NCI-H2107 (cell line): Measurements from ENCODE around the gene NAA80.
A peak's percentile ranks its signal among the peaks of the same experiment; 100 is the strongest.
"Not testable (repeated sequence)": the region's sequence is repeated elsewhere in the genome, so short reads cannot be mapped to it uniquely, and the experiment has no call there.

Experiments used
- DNase-seq: peaks from one replicate; lab custom pipeline; 2025; lab: John Stamatoyannopoulos, UW

Gene NAA80

GRCh38 chr3:50314342-50314741 is 15.1 kb upstream of the NAA80 start:
- no peak for DNase-seq

GRCh38 chr3:50312041-50312440 is 12.8 kb upstream of the NAA80 start:
- DNase-seq: not testable (repeated sequence)

DNA sequence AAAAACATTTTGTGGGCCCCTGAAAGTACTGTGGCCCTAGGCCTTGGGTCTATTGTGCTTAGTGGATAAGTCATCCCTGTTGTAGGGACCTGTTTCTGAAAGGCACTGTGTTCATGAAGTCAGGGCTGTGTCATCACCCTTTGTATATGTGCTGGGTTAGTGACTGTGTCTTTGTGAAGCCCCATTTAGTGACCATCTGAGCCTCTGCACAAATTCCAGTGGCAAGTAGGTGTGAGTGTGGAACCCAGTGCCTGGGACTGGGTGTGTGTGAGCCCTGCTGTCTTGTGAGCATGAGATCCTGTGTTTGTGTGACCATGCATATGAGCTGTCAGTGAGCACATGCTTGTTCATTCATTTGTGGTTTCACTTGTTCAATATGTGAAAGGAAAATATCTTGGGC is 5.4 kb upstream of the NAA80 start:
- DNase-seq: no peak

DNA sequence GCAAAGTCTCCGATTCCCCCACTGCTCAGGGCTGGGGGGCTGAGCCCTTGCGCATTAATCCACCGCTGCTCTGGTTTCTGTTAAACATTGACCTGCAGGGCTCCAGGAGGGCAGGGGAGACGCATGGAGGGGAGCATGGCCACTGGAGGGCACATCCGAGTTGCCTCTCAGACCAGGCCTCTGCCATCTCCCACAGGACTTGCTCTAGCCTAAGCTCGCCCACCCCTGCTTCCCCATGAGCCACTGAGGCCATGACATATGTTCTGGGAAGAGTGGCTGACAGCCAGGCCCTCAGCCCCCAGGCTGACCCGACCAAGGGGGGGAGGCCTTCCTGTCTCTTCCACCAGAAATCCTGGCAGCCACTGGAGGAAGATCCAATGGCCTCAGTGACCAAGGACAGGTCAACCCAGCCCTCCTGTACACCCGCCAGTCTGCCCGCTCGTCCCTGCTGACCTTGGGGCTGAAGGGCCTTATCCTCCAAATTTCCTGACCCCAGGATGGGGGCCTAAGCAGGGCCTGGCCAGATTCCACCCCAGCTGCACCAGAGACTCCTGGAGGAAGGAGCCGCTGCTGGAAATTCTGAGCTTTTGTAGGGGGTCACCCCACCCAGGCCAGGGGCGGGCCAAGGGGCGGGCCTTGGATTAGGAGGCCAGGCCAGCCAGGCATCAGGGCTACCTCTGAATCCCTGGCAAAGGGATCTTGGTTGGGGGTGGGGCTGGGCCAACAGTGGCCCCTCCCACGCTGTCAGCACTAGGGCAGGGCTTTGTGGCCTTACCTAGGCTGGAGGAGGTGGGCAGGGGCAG is 4.0 kb upstream of the NAA80 start, which contains the start of gene HYAL1:
Gene HYAL1 (minus strand): TSS at position 562 of the 803 bp plus-strand sequence. CDS start 618 bp downstream, outside the sequence.
- no peak for DNase-seq

- DNase-seq: no peak
Observed at GRCh38 chr3:50302095-50303012, 3.1 kb upstream of the NAA80 start.

DNA sequence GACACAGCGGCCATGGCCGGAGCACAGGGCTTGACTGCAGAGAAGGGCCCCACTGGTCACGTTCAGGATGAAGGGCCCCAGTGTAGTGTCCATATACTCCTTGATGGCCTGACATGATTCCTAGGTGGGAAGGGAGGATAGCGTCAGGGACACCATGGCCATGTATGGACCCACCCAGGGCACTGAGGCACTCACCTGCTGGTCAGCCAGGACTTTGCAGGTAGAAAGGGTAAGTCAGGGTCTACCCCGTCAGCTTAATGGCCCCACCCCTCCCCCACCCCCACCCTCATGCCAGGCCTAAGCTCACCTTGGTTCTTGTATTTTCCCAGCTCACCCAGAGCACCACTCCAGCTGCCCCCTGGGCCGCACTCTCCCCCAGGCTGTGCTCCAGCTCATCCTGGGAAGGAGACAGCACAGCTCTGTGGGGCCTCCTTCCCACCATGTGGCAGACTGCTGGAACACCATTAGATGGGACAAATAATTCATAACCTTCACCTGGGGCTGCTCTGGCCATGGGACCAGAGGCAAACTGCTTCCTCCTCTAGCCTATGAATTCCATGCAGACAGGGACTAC is 1.6 kb upstream of the NAA80 start:
- no peak for DNase-seq

- no peak for DNase-seq
Observed at GRCh38 chr3:50299929-50300680, 900 bp upstream of the NAA80 start.

- DNase-seq: no peak
Observed at GRCh38 chr3:50299638-50299928, 378 bp upstream of the NAA80 start.

- DNase-seq: no peak
Observed at GRCh38 chr3:50297896-50298725, 1.1 kb downstream of the NAA80 start.

DNA sequence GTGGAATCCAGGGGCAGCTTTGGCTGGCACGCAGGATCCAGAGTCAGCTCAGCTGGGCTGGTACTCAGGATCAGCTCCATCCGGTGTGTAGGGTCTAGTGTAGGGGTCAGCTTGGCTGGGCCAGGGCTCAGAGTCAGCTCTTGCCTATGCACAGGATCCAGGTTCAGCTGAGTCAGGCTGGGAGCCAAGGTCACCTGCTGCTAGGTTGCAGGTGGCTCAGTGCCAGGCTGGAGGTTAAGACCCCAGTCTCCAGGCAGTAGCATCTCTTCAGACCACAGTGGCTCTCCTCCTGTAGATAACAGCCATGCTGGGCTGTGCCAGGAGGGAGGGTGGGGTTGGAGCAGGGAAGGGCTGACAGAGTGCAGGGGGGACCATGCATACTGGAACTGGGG is 1.8 kb downstream of the NAA80 start:
- DNase-seq: no peak

- no peak for DNase-seq
Observed at GRCh38 chr3:50296721-50297383, 2.4 kb downstream of the NAA80 start.

- DNase-seq: no peak
Observed at GRCh38 chr3:50295553-50296431, 3.4 kb downstream of the NAA80 start.

DNA sequence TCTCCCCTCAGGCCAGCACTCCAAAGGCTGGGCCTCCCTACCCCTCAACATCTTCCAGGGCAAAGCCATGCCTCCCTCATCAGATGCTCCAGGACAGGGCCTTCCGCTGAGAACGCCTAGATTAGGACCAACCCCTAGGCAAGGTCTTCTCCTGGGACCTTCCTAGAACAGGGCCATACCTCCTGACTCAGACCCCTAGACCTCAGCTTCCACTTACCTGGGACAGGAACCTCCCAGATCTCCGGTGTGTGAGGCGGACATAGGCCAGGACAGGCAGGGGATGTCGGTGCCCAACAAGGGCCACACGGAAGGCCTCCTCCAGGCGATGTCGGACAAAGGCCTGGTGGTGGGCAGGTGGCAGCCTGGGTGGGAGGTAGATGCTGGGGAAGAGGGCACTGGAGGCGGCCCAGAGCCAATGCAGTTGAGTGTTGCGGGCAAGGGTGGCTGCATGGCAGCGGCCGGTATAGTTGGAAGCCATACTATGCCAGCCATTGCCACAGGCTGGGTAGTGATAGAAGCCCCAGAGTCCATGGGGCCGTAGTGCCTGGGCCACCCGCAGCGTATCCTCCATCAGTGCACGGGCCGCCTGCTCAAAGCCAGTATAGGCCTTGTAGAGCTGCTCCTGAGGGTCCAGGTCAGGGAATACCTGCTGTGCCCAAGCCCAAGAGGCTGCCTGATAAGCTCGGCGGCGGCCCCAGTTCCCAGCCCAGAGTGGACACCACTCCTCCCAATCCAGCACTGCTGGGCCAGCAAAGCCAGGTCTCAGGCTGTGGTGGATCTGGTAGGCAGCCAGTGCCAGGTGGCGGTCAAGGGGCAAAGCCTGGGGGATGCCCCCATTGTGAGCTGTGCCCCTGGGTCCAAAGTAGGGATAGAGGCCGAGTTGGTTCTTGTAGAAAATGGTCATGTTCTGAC is 4.5 kb downstream of the NAA80 start:
- no peak for DNase-seq

- no peak for DNase-seq
Observed at GRCh38 chr3:50294089-50294488, 5.1 kb downstream of the NAA80 start.

- DNase-seq: no peak
Observed at GRCh38 chr3:50293079-50293801, 6.0 kb downstream of the NAA80 start.

GRCh38 chr3:50292159-50293078 is 6.8 kb downstream of the NAA80 start, which contains the start of gene IFRD2:
Gene IFRD2 (minus strand): TSS chr3:50292429. CDS start chr3:50292274, 155 bp downstream.
- peak; percentile 85 for DNase-seq
